ENCODE results near the gene CHRNA9.

DNA sequence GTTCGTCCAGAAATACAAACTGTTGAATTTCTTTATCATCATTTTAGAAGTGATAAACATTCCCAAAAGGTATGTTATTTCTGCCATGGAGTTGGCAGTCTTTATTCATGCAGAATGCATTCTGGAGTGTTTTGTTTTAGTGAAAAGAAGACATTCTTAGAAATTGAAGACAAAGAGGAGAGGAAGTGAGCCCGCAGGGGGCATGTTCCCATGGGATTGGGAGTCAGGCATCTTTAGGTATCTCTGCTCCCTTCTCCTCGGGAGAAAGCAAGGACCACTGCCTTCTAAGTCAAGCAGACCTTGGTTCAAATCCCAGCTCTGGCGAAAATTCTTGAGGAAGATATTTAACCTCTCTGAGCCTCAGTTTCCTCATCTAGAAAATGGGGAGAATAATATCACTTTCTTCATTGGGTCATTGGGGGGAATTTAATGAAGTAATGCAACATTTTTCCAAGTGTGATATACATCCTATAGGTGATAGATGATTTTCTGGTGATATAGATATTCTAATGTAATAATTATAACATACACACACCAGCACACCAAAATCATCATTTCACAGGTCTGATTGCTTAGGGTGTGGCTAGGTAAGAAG, 26.5 kb upstream of the CHRNA9 start:
- no peak for TF ChIP-seq POLR2A (IDR thresholded peaks at IDR 0.05; ENCODE audit: low read depth, low read length)
- TF ChIP-seq, protein P1, sequence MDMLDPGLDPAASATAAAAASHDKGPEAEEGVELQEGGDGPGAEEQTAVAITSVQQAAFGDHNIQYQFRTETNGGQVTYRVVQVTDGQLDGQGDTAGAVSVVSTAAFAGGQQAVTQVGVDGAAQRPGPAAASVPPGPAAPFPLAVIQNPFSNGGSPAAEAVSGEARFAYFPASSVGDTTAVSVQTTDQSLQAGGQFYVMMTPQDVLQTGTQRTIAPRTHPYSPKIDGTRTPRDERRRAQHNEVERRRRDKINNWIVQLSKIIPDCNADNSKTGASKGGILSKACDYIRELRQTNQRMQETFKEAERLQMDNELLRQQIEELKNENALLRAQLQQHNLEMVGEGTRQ (IDR thresholded peaks at IDR 0.05; ENCODE audit: low read depth, low read length): no peak
- no peak for TF ChIP-seq MXI1 (IDR thresholded peaks at IDR 0.05; ENCODE audit: borderline replicate concordance, low read depth, low read length)
- TF ChIP-seq, protein P2, sequence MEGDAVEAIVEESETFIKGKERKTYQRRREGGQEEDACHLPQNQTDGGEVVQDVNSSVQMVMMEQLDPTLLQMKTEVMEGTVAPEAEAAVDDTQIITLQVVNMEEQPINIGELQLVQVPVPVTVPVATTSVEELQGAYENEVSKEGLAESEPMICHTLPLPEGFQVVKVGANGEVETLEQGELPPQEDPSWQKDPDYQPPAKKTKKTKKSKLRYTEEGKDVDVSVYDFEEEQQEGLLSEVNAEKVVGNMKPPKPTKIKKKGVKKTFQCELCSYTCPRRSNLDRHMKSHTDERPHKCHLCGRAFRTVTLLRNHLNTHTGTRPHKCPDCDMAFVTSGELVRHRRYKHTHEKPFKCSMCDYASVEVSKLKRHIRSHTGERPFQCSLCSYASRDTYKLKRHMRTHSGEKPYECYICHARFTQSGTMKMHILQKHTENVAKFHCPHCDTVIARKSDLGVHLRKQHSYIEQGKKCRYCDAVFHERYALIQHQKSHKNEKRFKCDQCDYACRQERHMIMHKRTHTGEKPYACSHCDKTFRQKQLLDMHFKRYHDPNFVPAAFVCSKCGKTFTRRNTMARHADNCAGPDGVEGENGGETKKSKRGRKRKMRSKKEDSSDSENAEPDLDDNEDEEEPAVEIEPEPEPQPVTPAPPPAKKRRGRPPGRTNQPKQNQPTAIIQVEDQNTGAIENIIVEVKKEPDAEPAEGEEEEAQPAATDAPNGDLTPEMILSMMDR (conservative IDR thresholded peaks at IDR 0.05; ENCODE audit: low read depth, low read length): no peak
- TF ChIP-seq, protein P3, sequence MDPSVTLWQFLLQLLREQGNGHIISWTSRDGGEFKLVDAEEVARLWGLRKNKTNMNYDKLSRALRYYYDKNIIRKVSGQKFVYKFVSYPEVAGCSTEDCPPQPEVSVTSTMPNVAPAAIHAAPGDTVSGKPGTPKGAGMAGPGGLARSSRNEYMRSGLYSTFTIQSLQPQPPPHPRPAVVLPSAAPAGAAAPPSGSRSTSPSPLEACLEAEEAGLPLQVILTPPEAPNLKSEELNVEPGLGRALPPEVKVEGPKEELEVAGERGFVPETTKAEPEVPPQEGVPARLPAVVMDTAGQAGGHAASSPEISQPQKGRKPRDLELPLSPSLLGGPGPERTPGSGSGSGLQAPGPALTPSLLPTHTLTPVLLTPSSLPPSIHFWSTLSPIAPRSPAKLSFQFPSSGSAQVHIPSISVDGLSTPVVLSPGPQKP (IDR thresholded peaks at IDR 0.05; ENCODE audit: borderline replicate concordance, low read depth, low read length): no peak

Data from IMR-90 (cell line).